ENCODE data around the gene RADIL.

RADIL gene

DNA sequence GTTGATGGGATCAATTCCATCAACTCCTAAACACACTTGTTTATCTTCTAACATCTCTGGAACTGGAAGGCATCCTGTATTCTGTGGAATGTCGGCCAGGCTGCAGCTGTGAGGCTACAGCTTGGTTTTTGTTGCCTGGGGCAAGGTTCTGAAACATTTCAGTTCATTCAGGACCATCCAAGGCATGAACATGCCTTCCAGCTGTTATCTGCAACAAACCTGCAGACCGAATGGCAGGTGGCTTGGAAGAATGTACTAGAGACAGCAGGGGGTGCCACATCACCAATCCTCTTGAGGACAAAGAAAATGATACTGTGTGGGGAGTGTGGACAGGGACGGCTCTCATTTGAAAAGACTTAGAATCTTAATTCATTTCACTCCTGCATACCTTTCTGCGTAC, 34.1 kb downstream of the RADIL start:
- no peak for DNase-seq

DNA sequence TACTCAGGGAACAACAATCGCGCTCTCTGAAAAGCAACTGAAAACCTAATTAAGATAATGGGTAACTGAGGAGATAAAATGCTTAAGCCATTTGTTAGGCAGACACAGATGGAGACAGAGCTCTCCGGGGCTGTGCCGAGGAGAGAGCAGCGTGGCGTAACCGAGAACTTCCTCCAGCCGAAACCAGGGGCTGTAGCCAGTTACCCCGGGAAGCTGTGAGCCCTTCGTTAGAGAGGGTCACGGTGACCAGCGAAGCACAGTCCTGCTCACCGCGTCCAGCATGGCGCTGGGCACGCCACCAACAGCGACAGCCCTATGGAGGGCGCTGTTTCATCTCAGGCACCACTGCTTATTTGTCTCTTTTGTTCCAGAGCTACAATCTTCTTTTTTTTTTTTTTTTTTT, 37.8 kb downstream of the RADIL start:
- no peak for DNase-seq

DNA sequence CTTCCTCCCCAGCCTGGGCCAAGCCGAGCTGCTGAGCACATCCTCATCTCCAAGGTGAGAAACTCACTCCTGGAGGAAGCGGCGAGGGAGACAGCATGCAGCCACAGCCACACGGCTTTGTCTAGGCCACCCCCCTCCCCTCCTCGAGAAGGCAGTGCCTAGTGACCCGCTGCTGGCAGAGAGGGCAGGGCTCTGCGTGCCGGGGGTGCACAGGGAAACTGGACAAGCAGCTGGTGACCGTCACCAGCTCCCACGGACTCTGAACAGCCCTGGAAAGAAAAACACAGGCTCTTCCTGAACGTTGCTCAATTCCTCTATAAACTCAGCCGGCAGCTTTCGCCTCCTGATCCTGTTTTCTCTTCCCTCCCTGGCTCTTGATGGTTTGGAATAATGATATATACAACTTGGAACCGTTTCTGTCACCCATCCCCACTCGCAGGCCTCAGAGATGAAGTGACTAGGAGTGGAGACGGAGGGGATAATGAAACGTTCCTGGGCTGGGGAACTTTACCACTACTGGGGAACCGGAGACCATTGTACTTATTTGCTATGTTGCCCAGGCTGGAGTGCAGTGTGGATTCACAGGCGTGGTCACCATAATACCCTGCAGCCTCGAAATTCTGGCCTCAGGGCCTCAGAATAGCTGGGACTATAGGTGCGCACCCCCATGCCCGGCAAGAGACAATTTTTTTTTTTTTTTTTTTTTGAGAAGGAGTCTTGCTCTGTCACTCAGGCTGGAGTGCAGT, 41.0 kb downstream of the RADIL start:
- no peak for DNase-seq

DNA sequence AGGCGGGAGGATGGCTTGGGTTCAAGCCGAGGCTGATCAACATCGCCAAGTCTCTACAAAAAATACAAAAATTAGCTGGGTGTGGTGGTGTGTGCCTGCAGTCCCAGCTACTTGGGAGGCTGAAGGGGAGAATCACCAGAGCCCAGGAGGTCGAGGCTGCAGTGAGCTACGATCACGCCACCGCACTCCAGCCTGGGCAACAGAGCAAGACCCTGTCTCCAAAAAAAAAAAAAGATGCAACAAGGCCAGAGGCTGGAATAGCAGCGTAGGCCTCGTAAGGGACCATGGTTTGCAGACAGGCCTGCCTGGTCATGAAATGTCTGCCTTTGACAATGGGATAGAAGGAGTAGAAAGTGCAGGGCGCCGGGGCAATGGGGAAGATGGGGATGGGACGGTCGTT, 41.7 kb downstream of the RADIL start:
- DNase-seq = no peak

DNA sequence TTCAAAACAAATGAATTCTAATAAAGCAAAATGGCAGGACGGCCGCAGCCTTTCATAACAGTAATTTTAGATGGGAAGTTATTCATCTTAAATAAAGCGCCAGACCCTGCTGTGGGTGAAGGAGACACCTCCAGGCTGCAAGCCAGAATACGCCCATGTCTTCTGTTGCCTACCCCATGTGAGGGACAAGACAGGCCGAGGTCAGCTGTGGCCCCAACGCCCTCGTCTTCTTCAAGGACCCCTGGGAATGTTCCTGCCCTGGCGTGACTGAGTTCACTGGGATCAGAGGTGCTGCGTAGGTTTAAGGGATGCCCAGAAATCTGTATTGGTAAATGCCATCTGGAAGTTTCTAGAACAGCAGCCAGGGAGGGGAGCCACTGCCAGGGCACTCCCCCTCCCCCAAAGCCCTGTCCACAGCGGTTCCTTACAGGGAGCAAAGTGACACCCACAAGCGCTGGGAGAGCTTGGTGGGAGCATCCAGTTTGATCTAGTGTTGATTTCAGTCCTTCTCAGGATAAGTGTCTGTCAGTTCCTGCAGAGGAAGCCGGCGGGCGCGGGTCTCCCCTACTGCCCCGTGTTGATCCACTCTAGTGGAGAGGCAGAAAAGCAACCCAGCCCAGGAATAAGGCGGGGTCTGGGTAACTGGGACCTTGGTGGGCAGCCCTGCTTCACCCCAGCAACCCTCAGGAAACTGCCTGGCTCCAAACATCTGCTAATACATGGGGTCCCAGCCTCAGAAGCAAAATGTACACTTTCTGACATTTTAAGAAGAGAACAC, 42.3 kb downstream of the RADIL start:
- no peak for DNase-seq

DNA sequence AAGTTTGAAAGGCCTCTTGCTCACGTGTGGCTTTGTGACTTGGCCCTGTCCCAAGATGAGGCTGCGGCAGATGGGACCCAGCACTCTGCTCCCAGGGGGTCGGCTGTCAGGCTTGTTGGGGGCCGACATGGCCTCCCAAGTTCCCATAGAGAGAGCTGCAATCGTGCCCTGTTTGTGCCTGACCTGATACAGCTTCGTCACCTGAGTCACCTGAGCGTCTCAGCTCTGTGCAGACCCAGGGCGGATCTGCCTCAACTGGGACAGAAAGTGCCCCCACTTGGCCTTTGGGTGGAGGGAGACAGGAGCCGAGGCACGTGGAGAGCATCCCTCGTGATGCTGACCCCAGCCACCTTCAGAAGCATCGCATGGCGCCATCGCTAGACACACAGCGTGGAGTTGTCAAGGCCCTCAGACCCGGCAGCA, 43.4 kb downstream of the RADIL start:
- DNase-seq = no peak

DNA sequence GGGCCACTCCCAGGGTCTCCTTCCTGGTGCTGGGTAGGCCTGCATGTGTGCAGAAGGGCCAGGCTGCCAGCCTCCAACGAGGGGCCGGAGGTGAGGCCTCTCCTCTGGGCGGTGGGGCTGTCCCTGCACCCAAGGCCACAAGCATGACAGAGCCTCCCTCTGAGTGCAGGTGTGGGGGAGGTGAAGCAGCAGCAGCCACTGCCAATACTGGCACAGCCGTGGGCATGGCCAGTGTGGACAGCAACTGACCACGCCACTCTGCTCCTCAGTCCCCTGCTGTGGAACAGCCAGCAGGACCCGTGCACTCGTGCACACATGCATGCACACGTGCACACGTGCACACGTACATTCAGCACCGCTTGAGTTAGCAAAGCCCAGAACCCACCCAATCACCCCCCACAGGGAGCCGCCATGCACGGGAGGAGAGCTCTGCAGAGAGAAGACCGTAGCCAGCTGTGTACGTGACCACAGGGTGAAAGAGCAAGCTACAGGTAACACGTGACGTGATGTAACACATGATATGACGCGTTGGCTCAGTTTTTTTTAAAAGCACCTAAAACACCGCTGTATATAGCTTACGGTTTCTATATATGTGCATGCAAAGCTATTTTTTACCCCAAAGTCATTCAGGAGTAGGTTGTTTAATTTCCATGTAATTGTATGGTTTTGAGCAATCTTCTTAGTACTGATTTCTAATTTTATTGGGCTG, 44.7 kb downstream of the RADIL start:
- no peak for DNase-seq

DNA sequence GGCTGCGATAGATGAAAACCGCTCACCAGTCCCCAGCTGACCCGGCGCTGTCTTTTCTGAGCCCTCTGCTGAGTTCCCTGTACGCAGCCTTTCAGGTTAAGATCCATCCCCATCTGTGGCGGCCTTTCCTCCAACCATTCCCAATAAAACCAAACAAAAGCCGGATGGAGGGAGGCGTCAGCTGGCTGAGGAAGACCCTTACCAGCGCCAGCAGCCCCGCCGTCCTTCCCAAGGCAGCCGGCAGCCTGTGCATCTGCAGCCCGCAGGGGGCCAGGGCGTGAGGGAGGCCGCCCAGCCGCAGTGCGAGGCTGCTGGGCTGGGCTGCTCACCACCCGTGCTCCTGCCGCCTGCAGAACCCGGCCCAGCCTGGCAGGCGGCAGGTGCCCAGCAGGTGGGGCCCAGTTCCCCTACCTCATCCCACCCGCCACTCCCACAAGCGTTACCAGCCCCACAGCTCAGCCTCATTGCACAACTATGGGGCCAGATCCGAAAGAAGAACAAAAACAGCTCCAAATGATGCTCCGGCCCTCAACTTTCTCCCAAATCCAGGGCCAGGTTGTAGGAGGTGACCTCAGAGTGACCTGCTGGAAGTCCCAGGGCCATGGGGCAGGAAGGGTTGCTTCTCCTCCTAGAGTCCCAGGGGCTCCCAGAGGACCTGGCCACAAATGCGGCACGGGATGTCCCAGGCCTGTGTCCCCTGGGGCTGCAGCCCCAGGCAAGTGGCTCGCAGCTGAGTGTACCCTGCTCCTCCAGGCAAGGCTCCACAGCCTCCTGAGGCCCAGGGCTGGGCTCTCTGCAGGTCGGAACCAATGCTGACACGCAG, 45.5 kb downstream of the RADIL start:
- no peak for DNase-seq

DNA sequence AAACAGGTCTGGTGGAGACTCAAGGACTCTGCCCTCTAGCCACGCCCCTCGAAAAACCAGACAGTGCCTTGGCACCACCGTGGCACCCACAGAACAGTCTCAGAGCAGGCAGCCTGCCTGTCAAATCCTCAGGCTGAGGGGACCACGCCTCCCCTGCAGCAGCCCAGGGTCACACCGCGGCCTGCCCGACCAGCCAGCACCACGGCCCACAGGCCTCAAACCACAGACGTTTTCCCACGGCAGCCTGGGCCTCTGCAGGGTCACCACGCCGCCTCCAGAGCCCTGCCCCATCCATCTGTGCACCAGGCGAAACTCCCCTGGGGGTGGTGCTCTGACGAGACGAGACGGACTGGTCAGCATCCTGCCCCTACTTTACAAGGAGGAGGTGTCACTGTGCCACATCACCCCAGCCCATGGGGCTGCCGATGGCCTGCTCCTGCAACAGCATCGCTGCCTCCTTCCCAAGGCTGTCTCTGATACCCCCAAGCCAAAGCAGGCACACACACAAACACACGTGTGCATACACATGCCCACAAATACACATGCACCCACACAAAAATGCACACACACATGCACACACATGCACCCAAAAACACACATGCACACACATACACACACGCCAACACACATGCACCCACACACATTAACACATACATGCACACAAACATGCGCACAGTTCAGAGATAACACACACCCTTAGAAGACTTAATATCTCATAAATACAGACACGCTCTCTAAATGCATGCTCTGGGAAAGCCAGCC, 46.3 kb downstream of the RADIL start:
- no peak for DNase-seq

DNA sequence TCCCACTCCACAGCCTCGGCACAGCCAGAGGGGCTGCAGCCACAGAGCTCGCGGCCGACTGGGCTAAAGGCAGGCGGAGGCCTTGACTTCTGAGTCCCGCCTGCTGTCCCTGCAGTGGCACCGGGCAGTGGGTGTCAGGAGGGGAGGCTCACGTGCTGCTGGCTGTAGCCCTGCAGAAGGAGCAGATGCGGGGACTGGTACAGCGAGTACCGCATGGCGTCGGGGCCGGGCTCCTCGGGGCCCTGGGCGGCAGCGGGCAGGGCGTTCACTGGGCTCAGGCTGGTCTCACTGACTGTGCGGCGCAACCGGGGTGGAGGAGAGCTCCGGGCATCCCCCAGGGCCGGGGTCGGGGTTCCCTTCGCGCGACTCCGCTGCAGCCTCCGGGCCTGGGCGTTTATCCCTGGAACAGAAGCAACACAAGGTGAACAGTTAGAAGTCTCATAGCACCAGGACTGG, 47.3 kb downstream of the RADIL start:
- DNase-seq = no peak

DNA sequence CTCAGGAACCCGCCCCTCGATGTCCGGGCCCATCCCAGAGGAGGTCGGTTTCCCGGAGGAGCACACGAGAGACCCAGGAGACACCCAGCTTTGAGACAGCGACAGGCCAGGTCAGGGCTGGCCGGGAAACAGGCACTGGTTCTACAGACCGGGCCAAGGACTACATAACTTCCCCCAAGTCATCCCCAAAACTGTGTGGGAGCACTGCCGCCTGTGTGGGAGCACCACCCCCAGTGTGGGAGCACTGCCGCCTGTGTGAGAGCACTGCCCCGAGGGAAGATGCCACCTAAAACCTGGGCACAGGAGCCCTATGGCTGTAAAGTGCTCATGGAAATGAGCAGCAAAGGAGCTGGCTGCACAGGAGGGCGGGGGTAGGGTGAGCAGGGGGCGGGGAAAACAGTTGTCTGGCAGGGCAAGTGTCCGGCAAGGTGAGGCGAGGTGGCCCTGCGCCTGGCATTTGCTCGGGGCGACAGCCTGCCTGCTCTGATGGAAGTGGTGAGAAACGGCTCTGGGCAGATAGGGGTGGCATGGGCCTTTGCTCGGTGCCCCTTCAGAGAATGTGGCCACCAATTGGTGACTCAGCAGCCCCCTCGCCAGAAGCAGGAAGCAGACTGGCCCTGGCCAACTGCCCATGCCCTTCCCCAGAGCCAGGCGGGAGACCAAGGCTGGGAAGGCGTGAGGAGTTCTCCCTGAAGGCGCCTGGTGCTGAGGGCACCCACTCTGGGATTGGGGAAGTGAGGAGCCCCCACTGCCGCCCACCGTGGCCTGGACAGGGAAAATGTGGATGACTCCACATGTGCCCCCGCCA, 47.9 kb downstream of the RADIL start:
- DNase-seq = no peak

DNA sequence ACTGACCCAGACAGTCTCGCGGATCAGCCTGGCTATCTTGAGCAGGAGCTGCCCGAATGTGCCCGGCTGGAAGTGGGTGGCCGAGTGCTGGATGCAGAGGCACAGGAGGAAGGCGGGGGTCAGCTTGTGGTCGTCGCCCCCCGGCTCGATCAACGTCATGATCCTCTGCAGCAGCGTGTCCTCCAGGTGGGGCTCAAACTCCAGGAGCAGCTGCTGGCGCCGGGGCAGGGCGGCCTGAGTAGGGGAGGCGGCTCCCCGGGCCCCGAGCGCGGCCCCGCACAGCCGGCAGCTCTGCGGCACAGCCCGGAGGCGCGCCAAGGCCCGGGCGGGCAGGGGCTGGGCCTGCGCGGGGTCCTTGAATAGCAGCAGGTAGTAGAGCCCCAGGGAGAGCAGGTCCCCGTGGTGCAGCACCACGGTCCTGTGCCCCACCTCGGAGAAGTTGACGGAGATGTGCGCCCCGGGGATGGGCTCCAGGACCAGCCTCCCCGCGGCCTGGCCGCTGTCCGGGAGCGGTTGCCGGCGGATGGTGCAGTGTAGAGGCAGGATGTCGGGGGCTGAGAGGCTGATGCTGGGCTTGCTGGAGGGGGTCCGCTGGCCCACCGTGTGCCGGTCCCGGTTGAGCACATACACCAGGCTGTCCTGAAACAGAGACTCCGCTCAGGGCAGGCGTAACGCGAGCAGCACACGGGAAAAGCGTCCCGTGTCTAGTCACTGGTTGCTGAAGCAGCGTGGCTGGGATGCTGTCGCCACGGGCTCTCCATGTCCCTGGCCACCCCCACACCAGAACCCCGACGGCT, 48.7 kb downstream of the RADIL start:
- DNase-seq = no peak

DNA sequence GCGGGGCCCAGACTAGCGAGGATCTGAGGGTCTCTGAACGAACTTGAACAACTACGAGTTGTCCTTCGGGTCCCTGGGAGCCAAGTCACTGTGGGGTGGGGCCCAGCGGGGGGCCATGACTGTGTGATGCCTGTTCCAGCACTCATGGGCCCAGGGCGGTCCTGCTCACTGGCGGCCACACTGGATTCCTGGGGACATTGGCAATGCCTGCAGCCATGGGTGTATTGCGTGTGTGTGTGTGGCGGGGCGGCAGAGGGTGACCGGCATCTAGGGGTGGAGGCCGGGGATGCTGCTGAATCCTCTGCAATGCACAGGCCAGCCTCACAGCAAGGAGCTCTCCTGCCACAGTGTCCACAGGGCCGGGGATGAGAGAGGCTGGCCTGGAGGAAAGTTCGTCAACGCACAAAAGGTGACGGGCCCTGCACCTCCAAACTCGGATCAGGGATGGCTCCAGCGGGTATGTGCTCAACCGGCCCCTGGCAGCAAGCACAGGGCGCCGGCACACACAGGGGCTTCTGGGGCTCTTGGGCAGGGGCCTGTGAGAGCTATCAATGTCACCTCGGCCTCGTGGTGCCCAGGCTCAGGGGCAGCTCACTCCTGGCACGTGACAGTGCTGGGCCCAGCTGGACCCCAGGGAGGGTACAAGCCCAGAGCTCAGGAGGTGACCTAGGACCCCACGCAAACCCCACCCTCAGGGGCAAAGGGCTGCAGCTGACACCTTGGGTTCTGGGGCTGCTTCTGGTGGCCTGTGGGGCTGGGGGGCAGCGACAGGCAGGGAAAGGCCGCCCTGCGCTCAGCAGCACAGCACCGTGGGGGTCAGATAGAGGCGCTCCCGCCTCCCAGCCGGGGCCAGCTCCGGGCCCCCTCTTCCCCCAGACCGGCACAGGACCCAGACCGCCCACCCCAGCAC, 49.6 kb downstream of the RADIL start:
- no peak for DNase-seq

DNA sequence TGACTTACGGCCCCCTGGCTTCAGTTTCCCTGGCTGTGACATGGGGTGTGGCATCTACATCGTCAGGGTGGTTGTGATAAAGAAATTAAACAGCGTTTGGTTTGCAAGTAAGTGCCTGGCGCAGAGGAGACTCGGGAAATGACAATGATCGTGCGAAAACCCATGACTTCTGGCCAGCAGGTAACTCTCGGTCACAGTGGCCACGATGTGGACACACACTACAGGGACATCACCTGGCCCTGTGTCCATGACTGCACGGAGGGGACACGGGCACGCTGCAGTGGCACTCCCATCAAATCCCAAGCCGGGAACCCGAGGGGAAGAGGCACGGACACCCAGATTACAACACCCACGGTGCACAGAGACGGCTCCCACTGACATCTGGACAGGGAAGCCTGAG, 50.3 kb downstream of the RADIL start:
- no peak for DNase-seq

DNA sequence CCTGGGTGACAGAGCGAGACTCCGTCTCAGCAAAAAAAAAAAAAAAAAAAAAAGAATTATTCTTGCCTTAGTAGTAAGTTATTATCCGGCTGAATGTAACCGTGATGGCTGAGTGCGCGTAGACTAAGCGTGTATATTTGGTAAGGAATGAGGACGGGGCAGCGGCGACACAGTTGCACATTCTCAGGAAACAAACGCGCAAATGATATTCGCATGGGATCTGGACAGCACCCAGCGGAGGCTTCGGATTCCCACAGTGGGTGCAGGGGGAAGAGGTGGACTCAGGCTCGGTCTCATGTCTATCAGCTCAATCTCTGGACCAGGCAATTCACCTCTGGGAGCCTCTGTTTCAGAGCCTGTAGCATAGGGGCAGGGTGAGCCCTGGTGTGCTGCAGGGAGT, 50.8 kb downstream of the RADIL start:
- no peak for DNase-seq

DNA sequence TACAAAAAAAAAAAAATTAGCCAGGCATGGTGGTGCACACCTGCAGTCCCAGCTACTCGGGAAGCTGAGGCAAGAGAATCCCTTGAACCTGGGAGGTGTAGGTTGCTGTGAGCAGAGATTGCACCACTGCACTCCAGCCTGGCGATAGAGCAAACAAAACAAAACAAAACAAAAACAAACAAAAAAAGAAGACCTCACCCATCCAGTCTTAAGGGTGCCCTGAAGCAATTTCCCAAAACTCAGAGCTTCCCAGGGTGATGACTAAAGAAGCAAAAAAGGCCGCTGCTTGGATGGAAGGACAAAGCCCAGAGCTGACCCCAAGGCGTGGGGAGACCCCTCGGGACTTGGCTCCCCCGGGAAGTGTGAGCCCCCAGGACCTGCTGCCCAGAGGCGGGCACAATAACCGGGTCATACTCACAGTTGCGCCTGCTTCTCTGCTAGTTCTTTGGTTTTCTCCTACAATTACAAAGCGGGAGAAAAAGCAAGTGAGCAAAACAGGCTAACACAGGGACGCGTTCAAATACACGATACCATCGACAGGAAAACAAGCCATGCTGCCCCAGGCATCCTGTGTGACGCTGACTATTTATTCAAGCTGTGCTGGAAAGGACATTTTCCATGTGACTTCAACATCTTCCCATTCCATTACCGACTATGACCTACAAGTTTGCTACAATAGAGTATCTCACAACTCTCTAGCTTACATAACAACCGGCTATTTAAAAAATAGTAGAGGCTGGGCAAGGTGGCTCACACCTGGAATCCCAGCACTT, 51.6 kb downstream of the RADIL start:
- no peak for DNase-seq

DNA sequence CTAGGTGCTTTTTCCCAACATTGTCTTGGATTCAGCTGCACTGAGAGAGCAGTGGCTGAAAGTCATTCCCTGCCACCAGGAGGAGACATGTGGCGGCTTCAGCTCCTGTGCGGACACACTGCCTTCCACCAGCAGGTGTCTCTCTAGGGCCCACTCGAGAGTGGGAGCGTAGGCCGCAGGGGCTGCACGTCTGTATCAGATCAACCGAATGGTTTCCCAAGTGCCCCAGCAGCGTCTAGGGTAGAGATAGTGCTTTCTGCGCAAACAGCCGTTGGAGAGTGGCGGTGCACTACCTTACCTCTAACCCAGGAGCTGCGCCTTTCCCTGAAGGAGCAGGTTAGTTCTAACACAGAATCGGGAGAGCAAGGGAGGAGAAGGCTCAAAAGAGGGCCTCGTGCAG, 53.3 kb downstream of the RADIL start:
- peak; percentile 42 for DNase-seq

DNA sequence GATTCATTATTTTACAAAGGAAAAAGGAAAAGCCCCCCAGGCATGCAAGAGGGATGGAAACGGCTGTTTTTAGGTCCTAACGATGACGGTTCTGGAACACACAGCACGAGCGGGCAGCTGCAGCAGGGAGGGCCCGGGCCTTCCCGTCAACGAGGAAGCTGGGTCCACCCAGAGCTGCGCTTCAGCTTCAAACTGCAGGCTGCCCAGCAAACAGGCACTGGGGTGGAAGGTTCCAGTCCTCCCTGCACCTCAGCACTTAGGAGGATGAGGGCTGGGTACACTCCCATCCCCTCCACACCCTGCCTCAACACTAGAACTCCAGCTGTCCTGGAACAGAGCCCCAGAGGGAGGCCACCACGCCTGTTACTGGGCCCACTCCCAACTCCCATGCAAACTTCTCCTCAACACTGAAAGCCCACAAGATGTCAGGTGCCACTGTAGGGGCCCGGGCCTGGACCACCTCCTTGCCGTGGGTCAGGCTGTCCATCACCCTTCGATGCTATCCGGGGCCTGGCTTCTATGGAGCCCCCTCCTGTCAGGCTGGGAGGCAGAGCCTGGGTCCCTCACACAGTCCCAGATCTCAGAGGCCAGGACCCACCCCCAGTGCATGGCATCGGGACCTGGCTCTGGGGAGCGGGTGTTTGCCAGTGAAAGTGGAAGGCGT, 54.7 kb downstream of the RADIL start:
- DNase-seq = no peak

Measured in activated gamma-delta T cell treated with Interleukin-2 at 50 U/mL for 16 hours (primary cell).